ENCODE measurements around the gene ACSL6.

ACSL6 gene

DNA sequence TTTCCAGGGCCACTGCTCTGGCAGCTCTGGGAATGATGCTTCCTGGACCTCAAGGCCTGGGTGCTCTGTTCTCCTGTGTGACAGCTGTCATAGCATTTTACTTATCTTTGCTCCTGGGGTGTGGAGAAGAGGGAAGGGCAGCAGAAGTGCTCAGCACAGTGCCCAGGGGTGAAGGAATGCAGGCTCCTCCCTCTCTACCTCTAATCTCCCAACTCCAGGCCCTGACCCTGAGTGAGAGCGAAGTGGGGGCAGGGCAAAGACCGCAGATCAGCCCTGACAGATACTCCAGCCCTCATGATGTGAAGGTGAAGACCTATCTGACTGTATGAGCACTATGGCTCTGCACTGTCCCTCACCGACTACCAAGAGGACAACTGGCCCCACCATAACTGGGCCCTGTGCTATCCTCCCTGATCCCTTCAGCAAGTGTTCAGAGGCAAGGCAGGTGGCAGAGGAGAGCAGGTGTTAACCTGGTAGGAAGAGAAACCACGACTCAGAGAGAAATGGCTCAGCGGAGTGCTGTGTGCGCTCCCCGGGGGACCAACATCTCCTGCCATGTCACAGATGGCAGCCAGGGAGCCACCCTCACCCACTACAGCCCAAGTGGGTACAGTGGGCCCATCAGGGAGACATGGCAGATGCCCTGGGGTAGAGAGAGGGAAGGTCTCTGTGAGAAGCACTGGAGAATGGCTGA, 16.8 kb downstream of the ACSL6 start:
- DNase-seq (ENCODE audit: low read depth), result no peak
- H3K4me3 ChIP-seq (ENCODE audit: low read depth, low read length), result no peak overlapping the region
- no peak for TF ChIP-seq CTCF (conservative IDR thresholded peaks at IDR 0.05; ENCODE audit: low read depth, low read length)

DNA sequence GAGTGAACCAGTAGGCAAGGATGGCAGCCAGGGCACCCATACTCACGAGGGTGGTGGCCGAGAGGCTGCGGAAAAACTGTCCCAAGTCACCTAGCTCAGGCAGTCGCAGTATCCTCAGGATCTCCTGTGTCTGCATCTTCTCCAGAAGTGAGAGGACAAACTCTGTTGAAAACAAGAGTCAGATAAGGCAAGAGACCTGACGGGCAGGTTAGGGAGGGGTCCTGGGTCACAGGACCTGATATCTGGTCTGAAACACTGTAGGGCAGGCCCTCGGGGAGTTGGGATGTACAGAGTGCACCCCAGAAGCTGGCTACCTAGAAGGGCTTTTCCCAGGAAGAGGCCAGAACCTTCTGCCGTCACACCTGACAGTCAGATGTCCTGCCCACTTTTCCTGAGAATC, 17.4 kb downstream of the ACSL6 start:
- no peak overlapping the region for H3K4me3 ChIP-seq (ENCODE audit: low read depth, low read length)
- TF ChIP-seq CTCF (conservative IDR thresholded peaks at IDR 0.05; ENCODE audit: low read depth, low read length), result no peak
- DNase-seq (ENCODE audit: low read depth), result no peak

DNA sequence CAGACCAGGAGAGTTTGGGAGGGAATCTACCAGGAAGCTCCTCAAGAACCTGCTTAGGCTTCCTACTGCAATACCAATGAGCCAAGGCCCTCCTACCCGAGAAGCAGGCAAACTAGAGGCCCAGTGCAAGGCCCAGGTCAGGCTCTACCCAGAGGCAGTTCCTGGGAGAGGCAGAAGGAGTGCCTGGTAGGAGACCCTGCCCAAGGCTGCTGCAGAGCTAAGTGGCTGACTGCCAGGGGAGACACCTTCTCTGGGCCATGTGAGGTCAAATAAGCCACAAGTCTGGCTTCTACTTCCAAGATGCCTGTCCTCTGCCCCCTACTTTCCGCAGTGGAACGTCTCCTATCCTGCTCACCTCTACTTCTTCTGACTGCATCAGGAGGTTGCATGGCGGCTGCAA, 17.8 kb downstream of the ACSL6 start:
- TF ChIP-seq CTCF (conservative IDR thresholded peaks at IDR 0.05; ENCODE audit: low read depth, low read length), result no peak
- no peak for DNase-seq (ENCODE audit: low read depth)
- no peak overlapping the region for H3K4me3 ChIP-seq (ENCODE audit: low read depth, low read length)

- no peak overlapping the region for H3K4me3 ChIP-seq (ENCODE audit: low read depth, low read length)
- TF ChIP-seq CTCF (conservative IDR thresholded peaks at IDR 0.05; ENCODE audit: low read depth, low read length), result no peak
- no peak for DNase-seq (ENCODE audit: low read depth)
These were observed 19.1 kb downstream of the ACSL6 start for GRCh38 chr5:131992370-131992769.

DNA sequence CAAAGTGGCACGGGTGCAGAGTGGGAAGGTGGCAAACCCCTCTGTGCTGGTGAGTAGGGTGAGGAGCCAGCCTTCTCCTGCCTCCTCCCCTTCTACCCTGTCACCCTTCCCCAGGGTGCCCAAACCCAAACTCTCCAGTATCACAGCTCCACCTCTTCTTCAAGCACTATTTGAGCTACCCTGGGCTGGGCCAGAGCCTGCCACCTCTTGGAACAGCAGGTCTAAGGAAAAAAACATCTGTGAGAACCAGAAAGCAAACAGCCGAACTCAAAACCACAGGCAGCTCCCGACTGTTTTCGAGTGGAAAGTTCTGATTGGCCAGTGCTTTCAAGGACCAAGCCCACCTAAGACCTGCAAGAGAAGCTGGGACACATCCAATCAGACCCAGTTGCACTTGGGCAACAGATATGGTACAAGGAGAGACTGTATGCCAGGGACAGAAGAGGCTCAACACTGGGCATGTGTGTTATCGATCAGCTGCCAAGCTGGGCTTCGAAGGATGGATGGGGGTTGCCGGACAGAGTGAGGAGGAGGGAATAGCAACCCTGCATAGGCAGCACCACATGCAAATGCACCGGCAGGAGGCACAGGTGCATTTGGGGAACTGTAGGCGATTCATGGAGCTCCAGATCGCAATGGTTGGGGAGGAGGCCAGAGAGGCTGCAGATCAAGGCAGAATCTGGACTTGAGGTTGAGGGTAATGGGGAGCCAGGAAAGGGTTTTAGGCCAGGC, 19.7 kb downstream of the ACSL6 start:
- DNase-seq (ENCODE audit: low read depth), result no peak
- no peak overlapping the region for H3K4me3 ChIP-seq (ENCODE audit: low read depth, low read length)
- TF ChIP-seq CTCF (conservative IDR thresholded peaks at IDR 0.05; ENCODE audit: low read depth, low read length), result no peak

DNA sequence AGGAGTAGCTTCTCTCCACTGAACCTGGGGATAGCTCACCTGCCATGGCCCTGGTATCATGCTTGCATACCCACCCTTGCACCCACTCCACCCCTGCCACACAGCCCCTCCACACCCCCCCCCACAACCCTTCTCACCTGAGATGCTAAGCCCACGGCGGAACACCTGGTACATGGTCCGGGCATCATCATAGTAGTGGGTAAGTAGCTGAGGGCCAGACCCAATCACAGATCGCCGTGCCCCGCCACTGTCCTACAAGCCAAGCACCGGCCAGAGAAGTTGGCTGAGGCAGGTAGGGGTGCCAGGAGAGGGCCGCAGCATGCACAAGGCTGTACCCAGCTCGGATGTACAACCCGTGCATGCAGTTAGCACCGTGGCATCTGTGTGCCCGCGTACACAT, 20.7 kb downstream of the ACSL6 start:
- no peak overlapping the region for H3K4me3 ChIP-seq (ENCODE audit: low read depth, low read length)
- TF ChIP-seq CTCF (conservative IDR thresholded peaks at IDR 0.05; ENCODE audit: low read depth, low read length), result no peak
- DNase-seq (ENCODE audit: low read depth), result no peak

- no peak for TF ChIP-seq CTCF (conservative IDR thresholded peaks at IDR 0.05; ENCODE audit: low read depth, low read length)
- no peak for DNase-seq (ENCODE audit: low read depth)
- no peak overlapping the region for H3K4me3 ChIP-seq (ENCODE audit: low read depth, low read length)
These were observed 22.9 kb downstream of the ACSL6 start for GRCh38 chr5:131988601-131989000.

Data from choroid plexus epithelial cell (primary cell).